ENCODE measurements around the gene EFL1. TPM values are rescaled to one million over a fixed set of nuclear protein-coding genes. Genes with fewer than 3 reads are reported as not detected.

EFL1 gene
- total and polyA plus RNA-seq, 9 of the 15 experiments (the other 6 are each of a cell fraction or from before 2014, with no cell fraction given), result 4.8 to 32.5 (median 16.9) TPM

- no peaks in the 10 kb centered on the region for H4K20me1 ChIP-seq (replicated peaks; ENCODE audit: control insufficient read depth, insufficient read depth, low read length)
- no TSS peak for BruUV-seq (replicated peaks)
- FAIRE-seq, result no peak
- ATAC-seq, result no peak
- POLR2A ChIA-PET, result no interaction called here
- H3K9ac ChIP-seq (ENCODE audit: insufficient read depth in 1 of 2, low read depth in 2 of 2, low read length in 2 of 2), result no peak overlapping the region
- 80% methylated on average over 2 of the region's 2 CpGs for WGBS (ENCODE audit: insufficient coverage, low coverage, missing lambda C conversion rate)
- no peak for DNase-seq (ENCODE audit: extremely low read depth in 1 of 4, low spot score in 3 of 4)
- intact Hi-C loops (cut with micrococcal nuclease), result no loop called here
- no peaks in the 10 kb centered on the region; a peak in 1 of 5 replicates for H3K4me1 ChIP-seq (replicated peaks in 1 of 2; ENCODE audit: control insufficient read depth in 2 of 2, insufficient read depth in 2 of 2, low read length in 2 of 2)
- H3K27me3 ChIP-seq (ENCODE audit: control insufficient read depth in 2 of 2, insufficient read depth in 2 of 2, low read length in 2 of 2), result no peaks in the 10 kb centered on the region
- no peak overlapping the region for H3K4me2 ChIP-seq (ENCODE audit: insufficient read depth, low read length)
- no peak overlapping the region for H2AFZ ChIP-seq (ENCODE audit: low read depth, low read length)
- no peaks in the 10 kb centered on the region for H3K79me2 ChIP-seq (ENCODE audit: control insufficient read depth, insufficient read depth, low read length)
- H3K36me3 ChIP-seq (ENCODE audit: control insufficient read depth, insufficient read depth, low read length), result no peaks in the 10 kb centered on the region
- CTCF ChIA-PET (ENCODE audit: low intra/inter-chr PET ratio), result no interaction called here
- H3K4me3 ChIP-seq, result no peak overlapping the region
- H3K9me1 ChIP-seq (ENCODE audit: control insufficient read depth, insufficient read depth, low read length), result no peaks in the 10 kb centered on the region
- no peak overlapping the region for H3K27ac ChIP-seq (ENCODE audit: extremely low read depth, low read depth, low read length)
- in situ Hi-C loops (cut with MboI), result no loop called here
- H3K9me3 ChIP-seq (replicated peaks; ENCODE audit: control insufficient read depth, insufficient read depth, low read depth, low read length), result no peaks in the 10 kb centered on the region
- TF ChIP-seq ELF4 (CRISPR knock-in tag; IDR thresholded peaks at IDR 0.05) (no peak), HDAC2 (IDR thresholded peaks at IDR 0.05) (no peak), ZBTB8A (IDR thresholded peaks at IDR 0.05; ENCODE audit: partially characterized antibody) (no peak), SRSF9 (IDR thresholded peaks at IDR 0.05; ENCODE audit: borderline replicate concordance, low read depth, low read length) (no peak), SAFB (IDR thresholded peaks at IDR 0.05; ENCODE audit: borderline replicate concordance, low read depth, low read length) (no peak), CCNT2 (IDR thresholded peaks at IDR 0.05; ENCODE audit: borderline replicate concordance, extremely low read depth, insufficient read length, low read depth, low read length) (no peak), BRF2 (IDR thresholded peaks at IDR 0.05; ENCODE audit: borderline replicate concordance, insufficient read depth, insufficient read length) (no peak), E2F3 (CRISPR knock-in tag; IDR thresholded peaks at IDR 0.05) (no peak), ZEB2 (IDR thresholded peaks at IDR 0.05) (no peak), POLR2H (tag; IDR thresholded peaks at IDR 0.05; ENCODE audit: low read depth) (no peak), TBP (optimal IDR thresholded peaks at IDR 0.05; ENCODE audit: low read depth, low read length) (no peak)
- TF ChIP-seq, protein P1, sequence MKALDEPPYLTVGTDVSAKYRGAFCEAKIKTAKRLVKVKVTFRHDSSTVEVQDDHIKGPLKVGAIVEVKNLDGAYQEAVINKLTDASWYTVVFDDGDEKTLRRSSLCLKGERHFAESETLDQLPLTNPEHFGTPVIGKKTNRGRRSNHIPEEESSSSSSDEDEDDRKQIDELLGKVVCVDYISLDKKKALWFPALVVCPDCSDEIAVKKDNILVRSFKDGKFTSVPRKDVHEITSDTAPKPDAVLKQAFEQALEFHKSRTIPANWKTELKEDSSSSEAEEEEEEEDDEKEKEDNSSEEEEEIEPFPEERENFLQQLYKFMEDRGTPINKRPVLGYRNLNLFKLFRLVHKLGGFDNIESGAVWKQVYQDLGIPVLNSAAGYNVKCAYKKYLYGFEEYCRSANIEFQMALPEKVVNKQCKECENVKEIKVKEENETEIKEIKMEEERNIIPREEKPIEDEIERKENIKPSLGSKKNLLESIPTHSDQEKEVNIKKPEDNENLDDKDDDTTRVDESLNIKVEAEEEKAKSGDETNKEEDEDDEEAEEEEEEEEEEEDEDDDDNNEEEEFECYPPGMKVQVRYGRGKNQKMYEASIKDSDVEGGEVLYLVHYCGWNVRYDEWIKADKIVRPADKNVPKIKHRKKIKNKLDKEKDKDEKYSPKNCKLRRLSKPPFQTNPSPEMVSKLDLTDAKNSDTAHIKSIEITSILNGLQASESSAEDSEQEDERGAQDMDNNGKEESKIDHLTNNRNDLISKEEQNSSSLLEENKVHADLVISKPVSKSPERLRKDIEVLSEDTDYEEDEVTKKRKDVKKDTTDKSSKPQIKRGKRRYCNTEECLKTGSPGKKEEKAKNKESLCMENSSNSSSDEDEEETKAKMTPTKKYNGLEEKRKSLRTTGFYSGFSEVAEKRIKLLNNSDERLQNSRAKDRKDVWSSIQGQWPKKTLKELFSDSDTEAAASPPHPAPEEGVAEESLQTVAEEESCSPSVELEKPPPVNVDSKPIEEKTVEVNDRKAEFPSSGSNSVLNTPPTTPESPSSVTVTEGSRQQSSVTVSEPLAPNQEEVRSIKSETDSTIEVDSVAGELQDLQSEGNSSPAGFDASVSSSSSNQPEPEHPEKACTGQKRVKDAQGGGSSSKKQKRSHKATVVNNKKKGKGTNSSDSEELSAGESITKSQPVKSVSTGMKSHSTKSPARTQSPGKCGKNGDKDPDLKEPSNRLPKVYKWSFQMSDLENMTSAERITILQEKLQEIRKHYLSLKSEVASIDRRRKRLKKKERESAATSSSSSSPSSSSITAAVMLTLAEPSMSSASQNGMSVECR (CRISPR knock-in tag; IDR thresholded peaks at IDR 0.05), result no peak
- TF ChIP-seq, protein P2, sequence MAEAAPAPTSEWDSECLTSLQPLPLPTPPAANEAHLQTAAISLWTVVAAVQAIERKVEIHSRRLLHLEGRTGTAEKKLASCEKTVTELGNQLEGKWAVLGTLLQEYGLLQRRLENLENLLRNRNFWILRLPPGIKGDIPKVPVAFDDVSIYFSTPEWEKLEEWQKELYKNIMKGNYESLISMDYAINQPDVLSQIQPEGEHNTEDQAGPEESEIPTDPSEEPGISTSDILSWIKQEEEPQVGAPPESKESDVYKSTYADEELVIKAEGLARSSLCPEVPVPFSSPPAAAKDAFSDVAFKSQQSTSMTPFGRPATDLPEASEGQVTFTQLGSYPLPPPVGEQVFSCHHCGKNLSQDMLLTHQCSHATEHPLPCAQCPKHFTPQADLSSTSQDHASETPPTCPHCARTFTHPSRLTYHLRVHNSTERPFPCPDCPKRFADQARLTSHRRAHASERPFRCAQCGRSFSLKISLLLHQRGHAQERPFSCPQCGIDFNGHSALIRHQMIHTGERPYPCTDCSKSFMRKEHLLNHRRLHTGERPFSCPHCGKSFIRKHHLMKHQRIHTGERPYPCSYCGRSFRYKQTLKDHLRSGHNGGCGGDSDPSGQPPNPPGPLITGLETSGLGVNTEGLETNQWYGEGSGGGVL (CRISPR knock-in tag; IDR thresholded peaks at IDR 0.05), result no peak
- TF ChIP-seq, protein P3, sequence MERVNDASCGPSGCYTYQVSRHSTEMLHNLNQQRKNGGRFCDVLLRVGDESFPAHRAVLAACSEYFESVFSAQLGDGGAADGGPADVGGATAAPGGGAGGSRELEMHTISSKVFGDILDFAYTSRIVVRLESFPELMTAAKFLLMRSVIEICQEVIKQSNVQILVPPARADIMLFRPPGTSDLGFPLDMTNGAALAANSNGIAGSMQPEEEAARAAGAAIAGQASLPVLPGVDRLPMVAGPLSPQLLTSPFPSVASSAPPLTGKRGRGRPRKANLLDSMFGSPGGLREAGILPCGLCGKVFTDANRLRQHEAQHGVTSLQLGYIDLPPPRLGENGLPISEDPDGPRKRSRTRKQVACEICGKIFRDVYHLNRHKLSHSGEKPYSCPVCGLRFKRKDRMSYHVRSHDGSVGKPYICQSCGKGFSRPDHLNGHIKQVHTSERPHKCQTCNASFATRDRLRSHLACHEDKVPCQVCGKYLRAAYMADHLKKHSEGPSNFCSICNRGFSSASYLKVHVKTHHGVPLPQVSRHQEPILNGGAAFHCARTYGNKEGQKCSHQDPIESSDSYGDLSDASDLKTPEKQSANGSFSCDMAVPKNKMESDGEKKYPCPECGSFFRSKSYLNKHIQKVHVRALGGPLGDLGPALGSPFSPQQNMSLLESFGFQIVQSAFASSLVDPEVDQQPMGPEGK (CRISPR knock-in tag; IDR thresholded peaks at IDR 0.05; ENCODE audit: borderline replicate concordance), result no peak
Measured at GRCh38 chr15:82186161-82186560, 76.4 kb downstream of the EFL1 start.

Data from K562 (cell line).